Breast epithelium (tissue), 3 donors: ENCODE results near the gene APC2.

Source experiments
- POLR2A ChIP-seq: fragments of 450-650 bp; IDR thresholded peaks from one replicate; pipeline ENCODE4 v1.6.1; 2016; ENCODE audit warnings: antibody characterized with exemption, mild to moderate bottlenecking, moderate library complexity
- POLR2AphosphoS5 ChIP-seq, 3 donors: sonication (generic); formaldehyde crosslinking; IDR thresholded peaks; one replicate each; pipeline ENCODE4 v1.6.1; 2017; ENCODE audit warnings: antibody characterized with exemption in 3 of 3

DNA sequence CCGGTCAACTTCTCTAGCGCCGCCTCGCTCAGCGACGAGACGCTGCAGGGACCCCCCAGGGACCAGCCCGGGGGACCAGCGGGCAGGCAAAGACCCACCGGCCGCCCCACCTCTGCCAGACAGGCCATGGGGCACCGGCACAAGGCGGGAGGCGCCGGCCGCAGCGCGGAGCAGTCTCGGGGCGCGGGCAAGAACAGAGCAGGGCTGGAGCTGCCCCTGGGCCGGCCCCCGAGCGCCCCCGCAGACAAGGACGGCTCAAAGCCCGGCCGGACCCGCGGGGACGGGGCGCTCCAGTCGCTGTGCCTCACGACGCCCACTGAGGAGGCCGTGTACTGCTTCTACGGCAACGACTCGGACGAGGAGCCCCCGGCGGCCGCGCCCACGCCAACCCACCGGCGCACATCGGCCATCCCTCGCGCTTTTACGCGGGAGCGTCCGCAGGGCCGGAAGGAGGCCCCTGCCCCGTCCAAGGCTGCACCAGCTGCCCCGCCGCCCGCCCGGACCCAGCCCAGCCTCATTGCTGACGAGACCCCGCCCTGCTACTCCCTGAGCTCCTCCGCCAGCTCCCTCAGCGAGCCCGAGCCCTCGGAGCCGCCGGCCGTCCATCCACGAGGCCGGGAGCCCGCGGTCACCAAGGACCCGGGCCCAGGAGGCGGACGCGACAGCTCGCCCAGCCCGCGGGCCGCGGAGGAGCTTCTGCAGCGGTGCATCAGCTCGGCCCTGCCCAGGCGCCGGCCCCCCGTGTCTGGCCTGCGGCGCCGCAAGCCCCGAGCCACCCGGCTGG, 17.8 kb downstream of the APC2 start:
- TF ChIP-seq POLR2AphosphoS5 (IDR thresholded peaks at IDR 0.05) = no peak
- no peak for TF ChIP-seq POLR2A
